Endodermal cell (in vitro differentiated cells): ENCODE measurements around the gene TRAF3. TPM values are rescaled to one million over a fixed set of nuclear protein-coding genes. Genes with fewer than 3 reads are reported as not detected.

ENCODE experiments used
- DNase-seq: peaks from one replicate; pipeline ENCODE4 v3.0.0-alpha.2; 2017
- H3K27ac ChIP-seq: 2 replicates; pipeline ENCODE4 v1.5.1; 2013; ENCODE audit warnings: mild to moderate bottlenecking, low read depth, low read length, moderate library complexity
- H3K27me3 ChIP-seq: 2 replicates; pipeline ENCODE4 v1.6.1; 2013; ENCODE audit warnings: mild to moderate bottlenecking, low read length, moderate library complexity; ENCODE audit not compliant: insufficient read depth, control insufficient read depth, poor library complexity, severe bottlenecking
- H3K36me3 ChIP-seq: 2 replicates; pipeline ENCODE4 v1.7.0; 2013; ENCODE audit warnings: mild to moderate bottlenecking, low read length, moderate library complexity; ENCODE audit not compliant: control insufficient read depth, insufficient read depth
- H3K4me1 ChIP-seq: one replicate; pipeline ENCODE4 v1.7.0; 2013; ENCODE audit warnings: low read length; ENCODE audit not compliant: control insufficient read depth, insufficient read depth
- H3K4me3 ChIP-seq: 2 replicates; pipeline ENCODE4 v1.5.1; 2013; ENCODE audit warnings: mild to moderate bottlenecking, low read length, moderate library complexity
- H3K9ac ChIP-seq: 2 replicates; pipeline ENCODE4 v1.6.1; 2013; ENCODE audit warnings: mild to moderate bottlenecking, low read length, moderate library complexity; ENCODE audit not compliant: poor library complexity, severe bottlenecking; ENCODE audit errors: extremely low read depth
- H3K9me3 ChIP-seq: 2 replicates; pipeline ENCODE4 v1.6.1; 2013; ENCODE audit warnings: mild to moderate bottlenecking, low read length, moderate library complexity; ENCODE audit not compliant: control insufficient read depth
- H3K27ac Mint-ChIP-seq: 2 replicates; pipeline ENCODE4 v1.8.0; 2020; ENCODE audit warnings: mixed read lengths
- H3K27me3 Mint-ChIP-seq: 2 replicates; pipeline ENCODE4 v1.8.0; 2021; ENCODE audit warnings: mild to moderate bottlenecking, mixed read lengths; ENCODE audit not compliant: insufficient read depth
- H3K36me3 Mint-ChIP-seq: 2 replicates; pipeline ENCODE4 v1.8.0; 2020; ENCODE audit warnings: low read depth, mixed read lengths
- H3K4me1 Mint-ChIP-seq: 2 replicates; pipeline ENCODE4 v1.8.0; 2020; ENCODE audit warnings: mixed read lengths
- H3K4me3 Mint-ChIP-seq: 2 replicates; pipeline ENCODE4 v1.8.0; 2020; ENCODE audit warnings: mild to moderate bottlenecking, moderate library complexity, mixed read lengths
- H3K9me3 Mint-ChIP-seq: 2 replicates; pipeline ENCODE4 v1.8.0; 2020; ENCODE audit warnings: mild to moderate bottlenecking, mixed read lengths
- WGBS, 2 experiments: methylation state at CpG; one replicate each; pipeline versions ENCODE4 v1.1.5 to v1.1.7; 2013; ENCODE audit warnings: missing lambda C conversion rate in 2 of 2, mixed read lengths in 1 of 2; ENCODE audit not compliant: insufficient coverage in 1 of 2, insufficient read length in 1 of 2; 5-methylcytosine and 5-hydroxymethylcytosine counted together
- total RNA-seq, 2 donors: library from RNA; stranded (reverse); fragmentation: NEBNext Ultra II Directional in 1 of 2; extraction: Animal tissue kit (Norgen Biotek cat#: 25700) in 1 of 2; gene quantifications; 2 replicates in 1 of 2; 3 replicates in 1 of 2; pipeline ENCODE4 v1.2.1, GENCODE V29; 2021
- TF ChIP-seq, protein P1 (sequence below): fragments of 200-600 bp; sonication (generic); conservative IDR thresholded peaks from 2 replicates; pipeline ENCODE4 v1.5.0; 2021; ENCODE audit warnings: antibody characterized with exemption, mild to moderate bottlenecking

TRAF3 gene
- total RNA-seq, 2 donors from 2014 or later = 16.7 to 23.8 TPM

DNA sequence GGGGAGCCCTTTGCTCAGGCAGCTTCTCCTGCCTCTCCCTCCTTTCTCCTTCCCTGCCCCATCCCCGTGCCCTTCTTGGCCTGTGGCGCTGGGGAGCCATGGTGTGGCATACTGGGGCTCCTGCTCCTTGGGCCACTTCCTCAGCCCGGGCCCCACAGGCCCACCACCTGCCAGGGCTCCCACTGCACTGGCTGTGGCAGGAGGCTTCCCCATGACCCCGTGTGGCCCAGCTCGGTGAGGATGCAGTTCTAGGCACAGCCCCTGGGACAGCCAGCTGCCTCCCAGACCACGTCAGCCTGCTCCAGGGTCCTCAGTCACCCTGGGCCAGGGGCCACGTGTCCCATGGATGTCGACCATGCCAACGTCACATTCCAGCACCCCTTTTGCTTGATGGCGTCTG is 132.2 kb downstream of the TRAF3 start:
- 77 to 91% methylated on average over 4 to 10 of the region's 10 CpGs for WGBS, 2 experiments
- H3K9ac ChIP-seq = no peak overlapping the region

DNA sequence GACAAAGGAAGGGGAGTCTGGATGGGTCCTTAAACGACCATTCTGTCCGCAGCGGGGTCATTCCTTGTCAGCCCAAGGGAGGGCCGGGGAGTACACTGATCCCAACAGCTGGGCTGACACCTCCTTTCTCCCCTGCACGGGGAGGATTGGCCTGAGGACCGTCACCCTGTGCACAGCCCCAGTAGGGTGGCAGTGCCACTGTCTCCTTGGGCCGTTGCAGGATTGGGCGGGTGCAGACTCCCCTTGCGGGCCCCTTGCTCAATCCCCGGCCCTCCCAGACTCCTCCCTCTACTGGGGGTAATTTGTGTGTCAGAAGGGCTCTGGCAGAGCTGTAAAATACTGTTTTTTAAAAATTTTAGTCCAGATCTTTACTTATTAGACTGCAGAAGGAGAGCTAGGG is 132.7 kb downstream of the TRAF3 start:
- Histone ChIP-seq H3K4me1 (no peaks in the 10 kb centered on the region), H3K4me3 (no peak overlapping the region), H3K9me3 (peaks cover 22% of the 10 kb centered on the region), H3K27me3 (no peaks in the 10 kb centered on the region), H3K36me3 (peaks cover 24% of the 10 kb centered on the region), H3K9ac (no peak overlapping the region), H3K27ac (no peak overlapping the region)
- Mint-ChIP-seq H3K4me1 (no peaks in the 10 kb centered on the region), H3K27me3 (no peaks in the 10 kb centered on the region), H3K27ac (no peak overlapping the region), H3K9me3 (peaks cover 27% of the 10 kb centered on the region), H3K4me3 (no peak overlapping the region), H3K36me3 (peaks cover 33% of the 10 kb centered on the region)
- TF ChIP-seq, protein P1, sequence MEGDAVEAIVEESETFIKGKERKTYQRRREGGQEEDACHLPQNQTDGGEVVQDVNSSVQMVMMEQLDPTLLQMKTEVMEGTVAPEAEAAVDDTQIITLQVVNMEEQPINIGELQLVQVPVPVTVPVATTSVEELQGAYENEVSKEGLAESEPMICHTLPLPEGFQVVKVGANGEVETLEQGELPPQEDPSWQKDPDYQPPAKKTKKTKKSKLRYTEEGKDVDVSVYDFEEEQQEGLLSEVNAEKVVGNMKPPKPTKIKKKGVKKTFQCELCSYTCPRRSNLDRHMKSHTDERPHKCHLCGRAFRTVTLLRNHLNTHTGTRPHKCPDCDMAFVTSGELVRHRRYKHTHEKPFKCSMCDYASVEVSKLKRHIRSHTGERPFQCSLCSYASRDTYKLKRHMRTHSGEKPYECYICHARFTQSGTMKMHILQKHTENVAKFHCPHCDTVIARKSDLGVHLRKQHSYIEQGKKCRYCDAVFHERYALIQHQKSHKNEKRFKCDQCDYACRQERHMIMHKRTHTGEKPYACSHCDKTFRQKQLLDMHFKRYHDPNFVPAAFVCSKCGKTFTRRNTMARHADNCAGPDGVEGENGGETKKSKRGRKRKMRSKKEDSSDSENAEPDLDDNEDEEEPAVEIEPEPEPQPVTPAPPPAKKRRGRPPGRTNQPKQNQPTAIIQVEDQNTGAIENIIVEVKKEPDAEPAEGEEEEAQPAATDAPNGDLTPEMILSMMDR = no peak
- WGBS, 2 experiments = 91 to 100% methylated on average over 1 to 10 of the region's 10 CpGs
- DNase-seq = no peak

More for the DNA sequence above, 132.2 kb downstream of the TRAF3 start:
- Mint-ChIP-seq H3K4me3 (no peak overlapping the region), H3K27me3 (no peaks in the 10 kb centered on the region), H3K9me3 (peaks cover 27% of the 10 kb centered on the region), H3K4me1 (no peaks in the 10 kb centered on the region), H3K36me3 (peaks cover 33% of the 10 kb centered on the region), H3K27ac (no peak overlapping the region)
- no peaks in the 10 kb centered on the region for H3K4me1 ChIP-seq
- peaks cover 22% of the 10 kb centered on the region for H3K9me3 ChIP-seq
- DNase-seq = no peak
- H3K4me3 ChIP-seq = no peak overlapping the region
- TF ChIP-seq, protein P1 = no peak
- H3K27me3 ChIP-seq = no peaks in the 10 kb centered on the region
- H3K27ac ChIP-seq = no peak overlapping the region
- peaks cover 24% of the 10 kb centered on the region for H3K36me3 ChIP-seq

DNA sequence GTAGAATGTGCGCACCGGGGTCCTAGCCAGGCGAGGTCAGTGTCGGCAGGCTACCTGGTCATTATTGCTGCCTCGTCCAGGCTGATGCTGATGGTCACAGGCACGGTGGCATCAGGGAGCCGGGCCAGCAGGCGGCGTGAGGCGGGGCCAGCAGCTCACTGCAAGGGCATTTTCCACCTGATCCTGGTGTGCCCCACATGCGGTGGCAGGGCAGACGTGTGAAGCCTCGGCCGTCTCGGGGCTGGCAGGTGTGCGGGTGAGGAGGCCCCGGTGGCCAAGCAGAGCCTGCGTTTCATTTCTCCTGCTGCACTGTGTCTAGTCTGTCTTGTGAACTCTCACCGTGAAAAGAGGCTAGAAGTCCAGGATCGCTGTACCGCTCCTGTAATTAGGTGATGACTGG is 133.2 kb downstream of the TRAF3 start:
- no peaks in the 10 kb centered on the region for H3K4me1 ChIP-seq
- no peak overlapping the region for H3K27ac ChIP-seq
- peaks cover 20% of the 10 kb centered on the region for H3K36me3 ChIP-seq
- Mint-ChIP-seq H3K4me1 (no peaks in the 10 kb centered on the region), H3K27ac (no peak overlapping the region), H3K27me3 (no peaks in the 10 kb centered on the region), H3K4me3 (no peak overlapping the region), H3K9me3 (peaks cover 22% of the 10 kb centered on the region), H3K36me3 (peaks cover 28% of the 10 kb centered on the region)
- no peaks in the 10 kb centered on the region for H3K27me3 ChIP-seq
- TF ChIP-seq, protein P1 = no peak
- peaks cover 19% of the 10 kb centered on the region for H3K9me3 ChIP-seq
- H3K9ac ChIP-seq = no peak overlapping the region
- 94 to 97% methylated on average over 14 to 21 of the region's 21 CpGs for WGBS, 2 experiments
- DNase-seq = no peak
- no peak overlapping the region for H3K4me3 ChIP-seq
